Stimulated activated memory B cell treated with anti-CD40 and anti-IgM and Interleukin-4, amounts not matched to agents 10 μg/mL and 1 μg/mL and 100 μg/mL, for 72 hours (primary cell): ENCODE results near the gene CPOX.
A peak's percentile ranks its signal among the peaks of the same experiment; 100 is the strongest.
"Not testable (repeated sequence)": the region's sequence is repeated elsewhere in the genome, so short reads cannot be mapped to it uniquely, and the experiment has no call there.

Source experiments
- ATAC-seq: fragments of 150-1000 bp; cut with Tn5 transposase; 2 replicates; pipeline ENCODE4 v1.10.0; 2021
- H3K27ac Mint-ChIP-seq: one replicate; pipeline ENCODE4 v1.8.0; 2022; ENCODE audit warnings: mild to moderate bottlenecking, mixed read lengths
- H3K27me3 Mint-ChIP-seq: one replicate; pipeline ENCODE4 v1.8.0; 2022; ENCODE audit warnings: mixed read lengths
- H3K36me3 Mint-ChIP-seq: one replicate; pipeline ENCODE4 v1.8.0; 2022; ENCODE audit warnings: mixed read lengths
- H3K4me1 Mint-ChIP-seq: one replicate; pipeline ENCODE4 v1.8.0; 2022; ENCODE audit warnings: mixed read lengths
- H3K4me3 Mint-ChIP-seq: one replicate; pipeline ENCODE4 v1.8.0; 2022; ENCODE audit warnings: mild to moderate bottlenecking, moderate library complexity, mixed read lengths
- H3K9me3 Mint-ChIP-seq: one replicate; pipeline ENCODE4 v1.8.0; 2022; ENCODE audit warnings: mixed read lengths

The CPOX gene

DNA sequence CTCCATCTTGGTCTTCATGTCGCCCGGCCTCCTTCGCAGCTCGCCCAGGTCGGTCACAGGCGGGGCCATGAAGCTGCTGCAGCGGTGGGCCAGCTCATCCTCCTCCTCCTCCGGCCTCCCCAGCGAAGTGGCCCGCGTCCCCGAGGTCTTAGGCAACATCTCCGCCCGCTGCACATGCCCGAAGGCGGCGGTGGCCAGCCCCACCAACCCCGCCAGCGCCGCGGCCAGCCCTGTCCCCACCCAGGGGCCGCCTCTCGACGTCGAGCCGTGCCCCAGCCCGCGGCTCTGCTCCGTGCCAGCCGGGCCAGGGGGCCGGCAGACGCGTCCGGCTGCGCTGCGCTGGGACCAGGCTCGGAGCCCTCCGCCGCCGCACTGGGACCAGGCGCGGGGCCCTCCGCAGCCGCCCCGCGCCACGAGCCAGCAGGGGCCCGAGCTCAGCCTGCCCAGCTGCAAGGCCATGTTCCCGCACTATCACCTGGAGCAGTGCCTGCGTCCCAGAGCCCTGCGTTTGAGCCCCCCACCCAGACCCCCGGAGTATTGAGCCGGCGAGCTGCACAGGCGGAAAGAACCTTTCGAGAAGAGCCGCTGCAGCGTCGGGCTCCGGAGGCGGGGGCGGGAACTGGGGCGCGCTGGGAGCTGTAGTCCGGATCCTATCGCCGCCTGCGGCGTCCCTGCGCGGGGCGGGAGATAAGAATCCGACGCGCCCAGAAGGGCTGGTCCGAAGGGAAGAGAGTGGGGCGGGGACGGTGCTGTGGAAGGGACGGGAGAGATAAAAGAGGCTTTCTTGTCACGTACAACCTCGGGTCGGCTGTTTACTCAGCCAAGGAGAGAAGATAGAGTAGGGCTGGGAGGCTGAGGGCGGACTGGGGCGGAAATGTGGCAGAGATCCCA is at the start of gene CPOX:
TSS of gene CPOX (minus strand) at position 566 of the 891 bp plus-strand sequence. CDS start at position 459, 107 bp downstream.
- peak; percentile 98 for ATAC-seq
- H3K27ac Mint-ChIP-seq: peak within 1 kb of the TSS; percentile 86
- H3K27me3 Mint-ChIP-seq: no peaks in the 10 kb centered on the region
- H3K4me1 Mint-ChIP-seq: peaks cover 37% of the 10 kb centered on the region
- H3K4me3 Mint-ChIP-seq: peak within 1 kb of the TSS; percentile 93
- peaks cover 12% of the 10 kb centered on the region for H3K36me3 Mint-ChIP-seq
- no peaks in the 10 kb centered on the region for H3K9me3 Mint-ChIP-seq

DNA sequence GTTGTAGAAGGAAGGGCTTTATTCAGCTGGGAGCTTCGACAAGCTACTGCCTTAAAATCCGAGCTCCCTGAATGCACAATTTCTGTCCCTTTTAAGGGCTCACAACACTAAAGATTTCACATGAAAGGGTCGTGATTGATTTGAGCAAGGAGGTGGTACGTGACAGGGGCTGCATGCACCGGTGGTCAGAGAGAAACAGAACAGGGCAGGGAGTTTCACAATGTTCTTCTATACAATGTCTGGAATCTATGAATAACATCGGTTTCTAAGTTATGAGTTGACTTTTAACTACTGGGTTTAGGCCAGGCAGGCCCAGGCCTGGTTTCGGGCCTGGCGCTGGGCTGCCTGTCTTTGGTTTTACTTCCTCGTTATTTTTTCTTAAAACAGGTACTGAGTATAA is 49.4 kb upstream of the CPOX start:
- H3K4me3 Mint-ChIP-seq, H3K4me1 Mint-ChIP-seq, H3K9me3 Mint-ChIP-seq, H3K27ac Mint-ChIP-seq, ATAC-seq, H3K36me3 Mint-ChIP-seq: not testable (repeated sequence)
- peaks cover 25% of the 10 kb centered on the region for H3K27me3 Mint-ChIP-seq

GRCh38 chr3:98641756-98642155 is 48.3 kb upstream of the CPOX start:
- H3K36me3 Mint-ChIP-seq, ATAC-seq, H3K27ac Mint-ChIP-seq, H3K4me3 Mint-ChIP-seq, H3K4me1 Mint-ChIP-seq, H3K9me3 Mint-ChIP-seq: not testable (repeated sequence)
- peaks cover 25% of the 10 kb centered on the region for H3K27me3 Mint-ChIP-seq

DNA sequence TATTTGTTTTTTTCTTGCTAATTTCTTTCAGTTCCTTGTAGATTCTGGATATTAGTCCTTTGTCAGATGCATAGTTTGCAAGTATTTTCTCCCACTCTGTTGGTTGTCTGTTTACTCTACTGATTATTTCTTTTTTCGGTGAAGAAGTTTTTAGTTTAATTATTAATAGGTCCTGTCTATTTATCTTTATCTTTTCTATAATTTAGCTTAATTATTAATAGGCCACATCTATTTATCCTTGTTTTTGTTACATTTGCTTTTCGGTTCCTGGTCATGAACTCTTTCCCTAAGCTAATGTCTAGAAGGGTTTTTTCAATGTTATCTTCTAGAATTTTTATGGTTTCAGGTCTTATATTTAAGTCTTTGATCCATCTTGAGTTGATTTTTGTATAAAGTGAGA is 45.1 kb upstream of the CPOX start:
- H3K27me3 Mint-ChIP-seq: not testable (repeated sequence)
- peaks cover 12% of the 10 kb centered on the region for H3K9me3 Mint-ChIP-seq

GRCh38 chr3:98630416-98630815 is 37.0 kb upstream of the CPOX start:
- H3K27me3 Mint-ChIP-seq: no peaks in the 10 kb centered on the region
- H3K27ac Mint-ChIP-seq: no peak overlapping the region
- no peak overlapping the region for H3K4me3 Mint-ChIP-seq
- no peaks in the 10 kb centered on the region for H3K36me3 Mint-ChIP-seq
- no peaks in the 10 kb centered on the region for H3K4me1 Mint-ChIP-seq
- no peak for ATAC-seq
- H3K9me3 Mint-ChIP-seq: no peaks in the 10 kb centered on the region

More for the DNA sequence above, 45.1 kb upstream of the CPOX start:
- H3K4me1 Mint-ChIP-seq, H3K36me3 Mint-ChIP-seq, ATAC-seq, H3K4me3 Mint-ChIP-seq, H3K27ac Mint-ChIP-seq: not testable (repeated sequence)

DNA sequence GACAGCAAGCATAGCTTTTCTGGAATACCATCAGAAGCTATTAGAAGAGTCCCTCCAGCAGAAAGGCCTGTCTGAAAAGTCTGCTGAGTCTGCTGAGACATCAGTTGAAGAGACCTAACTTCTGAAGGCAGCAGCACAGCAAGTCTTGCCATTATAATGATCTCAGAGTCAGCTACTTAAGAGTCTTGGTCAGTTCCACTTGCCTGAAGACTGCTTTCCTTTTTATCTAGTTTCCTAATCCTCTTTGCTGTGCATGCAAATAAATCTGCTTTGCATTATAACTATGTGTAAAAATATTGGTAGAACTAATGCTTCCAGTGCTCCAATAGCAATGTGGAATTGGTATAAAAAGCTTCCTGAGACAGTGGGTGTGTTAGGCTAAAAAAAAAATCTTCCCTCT is 34.9 kb upstream of the CPOX start:
- H3K27ac Mint-ChIP-seq: no peak overlapping the region
- ATAC-seq: no peak
- H3K27me3 Mint-ChIP-seq: no peaks in the 10 kb centered on the region
- no peak overlapping the region for H3K4me3 Mint-ChIP-seq
- no peaks in the 10 kb centered on the region for H3K36me3 Mint-ChIP-seq
- H3K9me3 Mint-ChIP-seq: no peaks in the 10 kb centered on the region
- H3K4me1 Mint-ChIP-seq: no peaks in the 10 kb centered on the region

GRCh38 chr3:98626151-98626550 is 32.7 kb upstream of the CPOX start:
- ATAC-seq: no peak
- Mint-ChIP-seq H3K27ac (no peak overlapping the region), H3K4me1 (no peaks in the 10 kb centered on the region)

DNA sequence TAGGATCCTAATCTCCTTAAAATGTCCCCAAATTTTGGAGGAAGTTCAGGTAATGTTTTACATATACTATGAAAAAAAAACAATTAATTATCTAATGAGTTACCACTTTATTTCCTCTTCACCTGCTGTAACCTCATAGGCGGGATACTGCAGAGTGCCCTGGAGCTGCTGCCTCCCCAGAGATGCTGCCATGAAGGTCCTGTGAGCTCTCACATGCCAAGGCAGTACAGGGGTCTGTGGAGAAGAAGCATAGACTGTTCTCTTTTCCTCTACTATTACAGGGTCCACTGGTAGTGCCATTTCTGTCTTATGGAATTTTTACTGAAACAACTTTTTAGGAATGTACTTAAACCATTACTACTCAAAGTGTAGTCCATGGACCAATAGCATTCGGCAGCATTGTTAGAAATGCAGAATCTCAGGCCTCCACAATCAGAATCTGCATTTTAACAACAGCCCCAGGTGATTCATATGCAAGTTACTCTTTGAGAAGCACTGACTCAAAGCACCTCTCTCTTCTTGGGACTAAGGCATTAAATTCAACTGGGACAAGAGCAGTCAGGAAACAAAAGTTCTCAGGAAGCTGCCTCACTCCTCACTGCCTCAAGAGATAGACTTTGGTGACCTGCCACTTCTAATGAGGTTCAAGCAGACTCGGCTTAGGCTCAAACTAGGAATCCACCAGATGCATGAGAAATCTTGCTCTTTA is 30.3 kb upstream of the CPOX start:
- ATAC-seq: no peak
- no peaks in the 10 kb centered on the region for H3K4me1 Mint-ChIP-seq
- H3K9me3 Mint-ChIP-seq: no peaks in the 10 kb centered on the region

More at GRCh38 chr3:98626151-98626550, 32.7 kb upstream of the CPOX start:
- Mint-ChIP-seq H3K4me3 (no peak overlapping the region), H3K27me3 (no peaks in the 10 kb centered on the region), H3K9me3 (no peaks in the 10 kb centered on the region), H3K36me3 (no peaks in the 10 kb centered on the region)

GRCh38 chr3:98617841-98618240 is 24.4 kb upstream of the CPOX start:
- no peak overlapping the region for H3K27ac Mint-ChIP-seq
- ATAC-seq: no peak
- no peaks in the 10 kb centered on the region for H3K9me3 Mint-ChIP-seq
- H3K4me3 Mint-ChIP-seq: no peak overlapping the region
- H3K4me1 Mint-ChIP-seq: no peaks in the 10 kb centered on the region
- no peaks in the 10 kb centered on the region for H3K36me3 Mint-ChIP-seq
- peaks cover 9% of the 10 kb centered on the region for H3K27me3 Mint-ChIP-seq

More for the DNA sequence above, 30.3 kb upstream of the CPOX start:
- Mint-ChIP-seq H3K27me3 (no peaks in the 10 kb centered on the region), H3K36me3 (no peaks in the 10 kb centered on the region), H3K27ac (no peak overlapping the region), H3K4me3 (no peak overlapping the region)

- Mint-ChIP-seq H3K4me1 (no peaks in the 10 kb centered on the region), H3K27ac (no peak overlapping the region), H3K9me3 (peaks cover 9% of the 10 kb centered on the region), H3K4me3 (no peak overlapping the region), H3K36me3 (no peaks in the 10 kb centered on the region), H3K27me3 (peaks cover 32% of the 10 kb centered on the region)
- ATAC-seq: no peak
These were observed 20.2 kb upstream of the CPOX start for GRCh38 chr3:98613616-98614015.

DNA sequence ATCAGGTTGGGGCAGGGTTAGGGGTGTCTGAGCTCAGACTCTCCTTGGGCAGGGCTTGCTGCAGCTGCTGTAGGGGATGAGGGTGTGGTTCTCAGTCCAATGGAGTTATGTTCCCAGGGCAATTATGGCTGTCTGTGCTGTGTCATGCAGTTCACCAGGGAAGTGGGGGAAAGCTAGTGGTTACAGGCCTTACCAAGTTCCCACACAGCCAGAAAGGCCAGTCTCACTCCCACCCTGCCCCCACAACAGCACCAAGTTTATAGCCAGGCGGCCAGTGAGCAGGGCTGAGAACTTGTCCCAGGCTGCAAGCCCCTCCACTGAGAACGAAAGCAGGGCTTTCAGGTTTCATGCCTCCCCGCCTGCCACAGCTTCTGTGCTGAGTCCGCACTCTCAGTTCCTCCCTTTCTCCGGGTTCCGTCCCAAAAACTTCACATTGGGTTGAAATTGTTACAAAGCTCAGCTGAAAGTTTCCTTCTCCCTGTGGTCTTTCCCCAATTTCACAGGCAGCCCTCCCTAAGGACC is 19.6 kb upstream of the CPOX start:
- H3K9me3 Mint-ChIP-seq: peaks cover 9% of the 10 kb centered on the region
- no peaks in the 10 kb centered on the region for H3K36me3 Mint-ChIP-seq
- H3K27ac Mint-ChIP-seq: no peak overlapping the region
- no peaks in the 10 kb centered on the region for H3K4me1 Mint-ChIP-seq
- peaks cover 32% of the 10 kb centered on the region for H3K27me3 Mint-ChIP-seq
- H3K4me3 Mint-ChIP-seq: no peak overlapping the region
- no peak for ATAC-seq

DNA sequence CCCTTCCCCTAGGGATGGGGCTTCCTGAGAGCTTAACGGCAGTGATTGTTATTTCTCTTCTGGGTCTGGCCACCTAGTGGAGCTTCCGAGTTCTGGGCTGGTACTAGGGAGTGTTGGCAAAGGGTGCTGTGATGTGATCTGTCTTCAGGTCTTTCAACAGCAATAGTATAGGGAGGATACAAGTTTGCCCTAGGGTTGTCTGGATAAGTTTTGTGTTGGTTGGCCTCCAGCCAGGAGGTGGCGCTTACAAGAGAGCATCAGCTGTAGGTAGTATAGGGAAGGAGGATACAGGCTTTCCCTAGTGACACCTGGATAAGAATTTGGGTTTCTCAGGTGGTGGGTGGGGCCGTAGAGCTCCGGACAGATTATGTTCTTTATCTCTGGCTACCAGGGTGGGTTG is 19.2 kb upstream of the CPOX start:
- no peaks in the 10 kb centered on the region for H3K36me3 Mint-ChIP-seq
- H3K27me3 Mint-ChIP-seq: peaks cover 32% of the 10 kb centered on the region
- no peaks in the 10 kb centered on the region for H3K4me1 Mint-ChIP-seq
- no peak overlapping the region for H3K27ac Mint-ChIP-seq
- no peak overlapping the region for H3K4me3 Mint-ChIP-seq
- no peak for ATAC-seq
- H3K9me3 Mint-ChIP-seq: peaks cover 9% of the 10 kb centered on the region

DNA sequence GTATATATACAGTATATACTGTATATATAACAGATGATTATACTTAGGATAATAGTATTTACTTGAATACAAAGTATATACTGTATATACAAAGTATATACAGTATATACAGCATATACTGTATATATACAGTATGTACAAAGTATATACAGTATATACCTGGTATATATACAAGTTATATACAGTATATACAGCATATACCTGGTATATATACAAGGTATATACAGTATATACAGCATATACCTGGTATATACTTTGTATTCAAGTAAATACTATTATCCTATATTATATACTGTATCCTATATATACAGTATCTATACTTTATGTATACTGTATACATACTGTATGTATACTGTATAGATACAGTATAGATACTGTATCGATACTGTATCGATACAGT is 14.6 kb upstream of the CPOX start:
- H3K4me1 Mint-ChIP-seq: no peaks in the 10 kb centered on the region
- no peak overlapping the region for H3K27ac Mint-ChIP-seq
- no peak for ATAC-seq
- no peak overlapping the region for H3K4me3 Mint-ChIP-seq
- peaks cover 14% of the 10 kb centered on the region for H3K9me3 Mint-ChIP-seq
- peaks cover 34% of the 10 kb centered on the region for H3K27me3 Mint-ChIP-seq
- H3K36me3 Mint-ChIP-seq: no peaks in the 10 kb centered on the region

DNA sequence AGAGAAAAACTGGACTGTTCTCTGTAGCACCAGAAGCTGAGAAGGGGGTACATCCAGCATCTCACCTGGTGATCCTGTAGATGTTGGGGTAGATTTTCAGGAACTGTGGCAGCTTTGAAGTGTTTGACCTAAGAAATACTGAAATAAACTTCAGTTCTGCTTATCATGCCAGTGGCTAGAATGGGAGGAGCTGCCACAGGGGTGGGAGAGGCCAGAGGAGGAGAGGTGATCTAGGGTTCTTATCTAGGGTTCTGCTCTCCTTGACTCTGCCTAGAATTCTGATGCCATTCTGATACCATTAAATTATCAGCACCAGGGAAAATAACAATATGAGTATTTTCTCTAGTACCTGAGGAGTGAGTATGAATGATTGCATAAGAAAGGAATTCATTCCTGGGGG is 10.2 kb upstream of the CPOX start:
- peaks cover 5% of the 10 kb centered on the region for H3K9me3 Mint-ChIP-seq
- H3K27me3 Mint-ChIP-seq: peaks cover 8% of the 10 kb centered on the region
- H3K27ac Mint-ChIP-seq: no peak overlapping the region
- H3K36me3 Mint-ChIP-seq: no peaks in the 10 kb centered on the region
- H3K4me1 Mint-ChIP-seq: no peaks in the 10 kb centered on the region
- no peak for ATAC-seq
- no peak overlapping the region for H3K4me3 Mint-ChIP-seq

- no peak overlapping the region for H3K4me3 Mint-ChIP-seq
- H3K27me3 Mint-ChIP-seq: peaks cover 8% of the 10 kb centered on the region
- no peak overlapping the region for H3K27ac Mint-ChIP-seq
These were observed 8.8 kb upstream of the CPOX start for GRCh38 chr3:98602078-98602678.

More at GRCh38 chr3:98602078-98602678, 8.8 kb upstream of the CPOX start:
- peaks cover 2% of the 10 kb centered on the region for H3K9me3 Mint-ChIP-seq
- ATAC-seq: no peak
- no peaks in the 10 kb centered on the region for H3K36me3 Mint-ChIP-seq
- H3K4me1 Mint-ChIP-seq: peaks cover under 1% of the 10 kb centered on the region
